Ovary (tissue), 9 donors: ENCODE data around the gene ATXN7L3. TPM values are rescaled to one million over a fixed set of nuclear protein-coding genes. Genes with fewer than 3 reads are reported as not detected.

Source experiments
- DNase-seq, 5 donors: peaks; one replicate each; pipeline ENCODE4 v3.0.0-alpha.2; 2019 to 2020
- H3K27ac ChIP-seq, 2 donors: fragments of 200-600 bp; one replicate each; pipeline versions ENCODE4 v1.5.1 to v1.8.0; 2019 to 2022
- H3K27me3 ChIP-seq: fragments of 200-600 bp; one replicate; pipeline ENCODE4 v1.8.0; 2022
- H3K36me3 ChIP-seq: fragments of 200-600 bp; sonication (generic); one replicate; pipeline ENCODE4 v1.5.1; 2019
- H3K4me1 ChIP-seq: one replicate; pipeline ENCODE4 v1.8.1; 2013; ENCODE audit warnings: mild to moderate bottlenecking, moderate library complexity; ENCODE audit not compliant: insufficient read depth
- H3K4me3 ChIP-seq: fragments of 200-600 bp; sonication (generic); one replicate; pipeline ENCODE4 v1.5.1; 2017
- H3K9me3 ChIP-seq, 2 donors: fragments of 200-600 bp in 1 of 2; sonication (generic) in 1 of 2; one replicate each; pipeline versions ENCODE4 v1.5.1 to v1.8.1; 2013 to 2019; ENCODE audit warnings: mild to moderate bottlenecking in 1 of 2, moderate library complexity in 1 of 2
- CTCF ChIP-seq, 3 donors: fragments of 450-650 bp in 2 of 3; fragments of 200-600 bp in 1 of 3; IDR thresholded peaks; one replicate each; pipeline versions ENCODE4 v1.5.1 to v1.8.0; 2016 to 2022; ENCODE audit warnings: antibody characterized with exemption in 3 of 3, mild to moderate bottlenecking in 1 of 3
- EP300 ChIP-seq: sonication (generic); formaldehyde crosslinking; IDR thresholded peaks from one replicate; pipeline ENCODE4 v1.6.1; 2017; ENCODE audit warnings: antibody characterized with exemption
- POLR2A ChIP-seq: fragments of 450-650 bp; IDR thresholded peaks from one replicate; pipeline ENCODE4 v1.6.1; 2017; ENCODE audit warnings: antibody characterized with exemption, mild to moderate bottlenecking, moderate library complexity
- WGBS, 3 donors: extraction: QIAGEN DNeasy Blood & Tissue Kit in 1 of 3; methylation state at CpG; one replicate each; pipeline versions ENCODE4 v1.1.5 to v1.1.7; 2013 to 2017; 5-methylcytosine and 5-hydroxymethylcytosine counted together
- intact Hi-C, 4 donors: fragments of 100-400 bp; cut with DNase I; formaldehyde crosslinking; loops; one replicate each; pipeline versions ENCODE4 v1.11.0 to v1.15.1; 2022 to 2023
- polyA plus RNA-seq, 2 donors: library from polyadenylated mRNA; stranded (reverse); fragments of 200-250 nt in 1 of 2; fragments of 350-450 nt in 1 of 2; fragmentation: Illumina TruSeq in 1 of 2; extraction: RNeasy Lipid Tissue Mini Kit (QIAGEN cat#74804) in 1 of 2; gene quantifications; one replicate each; pipeline ENCODE4 v1.2.3, GENCODE V29; 2013 to 2014
- total RNA-seq, 7 donors: library from RNA; depleted of rRNA in 2 of 7; stranded (reverse); fragments of >200 nt in 2 of 7; fragmentation: NEBNext Ultra II Directional in 3 of 7; extraction: Animal tissue kit (Norgen Biotek cat#: 25700) in 3 of 7; gene quantifications; one replicate each; pipeline versions ENCODE4 v1.1.0 to v1.2.4, GENCODE V29; 2016 to 2023
- donor health status: DM: no; HTN: no; CAD: no; lungs with moderate emphysema.
- donor health status: DM: no; HTN: no; CAD: no.
- donor health status: Bipolar disorder and iron deficiency.
- donor health status: DM: yes; HTN: yes; CAD: no.
- donor health status: DM: no; HTN: no; CAD: no.
- donor health status: DM: yes; HTN: yes; CAD: no.

Gene ATXN7L3
- total and polyA plus RNA-seq, 9 donors = 25.3 to 97.4 (median 54.9) TPM

GRCh38 chr17:44187131-44187899 lies 12.4 kb downstream of the ATXN7L3 start:
- Histone ChIP-seq H3K4me1 (peaks cover 1% of the 10 kb centered on the region), H3K27me3 (no peaks in the 10 kb centered on the region), H3K36me3 (no peaks in the 10 kb centered on the region), H3K4me3 (peak overlapping the region; percentile 83), H3K27ac (peak overlapping the region; percentile 84 to 98), H3K9me3 (no peaks in the 10 kb centered on the region)
- intact Hi-C loops = no loop called here
- peak in 1 of 5 donors; percentile 67 for DNase-seq
- 2% methylated on average over 32 of the region's 32 CpGs for WGBS, 3 donors
- TF ChIP-seq CTCF (IDR thresholded peaks at IDR 0.05) (no peak), POLR2A (peak; percentile 13), EP300 (no peak)

- Histone ChIP-seq H3K27ac (peak within 1 kb of the TSS; percentile 84 to 98), H3K9me3 (no peaks in the 10 kb centered on the region), H3K27me3 (no peaks in the 10 kb centered on the region), H3K4me1 (peaks cover 1% of the 10 kb centered on the region), H3K4me3 (peak within 1 kb of the TSS; percentile 83), H3K36me3 (no peaks in the 10 kb centered on the region)
- peak; percentile 99 to 100 (median 99) for DNase-seq
- TF ChIP-seq POLR2A = peak; percentile 71
- TF ChIP-seq EP300 = peak; percentile 80
- TF ChIP-seq CTCF (IDR thresholded peaks at IDR 0.05) = no peak
- 0 to 1% (median 0%) methylated on average over 43 to 50 of the region's 50 CpGs for WGBS, 3 donors
- intact Hi-C loops = no loop called here
Observed at GRCh38 chr17:44186307-44187130, 13.2 kb downstream of the ATXN7L3 start, which contains the start of gene TMUB2. TSS of gene TMUB2 (plus strand) at chr17:44186972. CDS start at chr17:44187709, 737 bp downstream.

GRCh38 chr17:44184212-44184810 lies 15.4 kb downstream of the ATXN7L3 start:
- Histone ChIP-seq H3K4me3 (no peak overlapping the region), H3K9me3 (no peaks in the 10 kb centered on the region), H3K4me1 (peaks cover 1% of the 10 kb centered on the region), H3K27me3 (no peaks in the 10 kb centered on the region), H3K36me3 (no peaks in the 10 kb centered on the region), H3K27ac (no peak overlapping the region)
- no peak for TF ChIP-seq POLR2A
- TF ChIP-seq CTCF (IDR thresholded peaks at IDR 0.05) = no peak
- no peak for TF ChIP-seq EP300
- 79 to 84% (median 82%) methylated on average over 8 of the region's 8 CpGs for WGBS, 3 donors
- intact Hi-C loops = no loop called here
- no peak for DNase-seq

- Histone ChIP-seq H3K9me3 (no peaks in the 10 kb centered on the region), H3K4me1 (no peaks in the 10 kb centered on the region), H3K36me3 (no peaks in the 10 kb centered on the region), H3K4me3 (no peak overlapping the region), H3K27me3 (no peaks in the 10 kb centered on the region), H3K27ac (no peak overlapping the region)
- intact Hi-C loops = no loop called here
- TF ChIP-seq CTCF (IDR thresholded peaks at IDR 0.05) (no peak), POLR2A (no peak), EP300 (no peak)
- DNase-seq = no peak
- WGBS, 3 donors = 76 to 85% (median 77%) methylated on average over 2 of the region's 2 CpGs
Observed at GRCh38 chr17:44183024-44183423, 16.7 kb downstream of the ATXN7L3 start.
